ENCODE data around the gene ARRDC3. TPM values are rescaled to one million over a fixed set of nuclear protein-coding genes. Genes with fewer than 3 reads are reported as not detected.
"Not testable (repeated sequence)": the region's sequence is repeated elsewhere in the genome, so short reads cannot be mapped to it uniquely, and the experiment has no call there.

Gene ARRDC3
- total and polyA plus RNA-seq, 9 of the 15 experiments (the other 6 are each of a cell fraction or from before 2014, with no cell fraction given), result 15.3 to 58.1 (median 39.4) TPM

DNA sequence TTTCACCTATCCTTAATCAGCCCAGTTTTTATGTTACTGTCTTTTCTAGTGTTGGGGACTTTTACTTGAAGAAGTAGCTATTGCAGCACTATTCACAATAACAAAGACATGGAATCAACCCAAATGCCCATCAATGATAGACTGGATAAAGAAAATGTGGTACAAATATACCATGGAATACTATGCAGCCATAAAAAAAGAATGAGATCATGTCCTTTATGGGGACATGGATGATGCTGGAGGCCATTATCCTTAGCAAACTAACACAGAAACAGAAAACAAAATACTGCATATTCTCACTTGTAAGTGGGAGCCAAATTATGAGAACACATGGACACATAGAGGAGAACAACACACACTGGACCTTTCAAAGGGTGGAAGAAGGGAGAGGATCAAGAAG, 6.4 kb upstream of the ARRDC3 start:
- peak; percentile 70 for TF ChIP-seq ZNF146 (CRISPR knock-in tag; IDR thresholded peaks at IDR 0.05; ENCODE audit: unreplicated experiment)
- H3K4me2 ChIP-seq (ENCODE audit: insufficient read depth, low read length); intact Hi-C loops (cut with micrococcal nuclease); ATAC-seq; H3K36me3 ChIP-seq (ENCODE audit: control insufficient read depth, insufficient read depth, low read length); H3K4me3 ChIP-seq; H3K27ac ChIP-seq (ENCODE audit: extremely low read depth, low read depth, low read length); H3K9ac ChIP-seq (ENCODE audit: insufficient read depth in 1 of 2, low read depth in 2 of 2, low read length in 2 of 2); BruUV-seq (replicated peaks); DNase-seq (ENCODE audit: extremely low read depth in 1 of 4, low spot score in 3 of 4); FAIRE-seq; H3K27me3 ChIP-seq (ENCODE audit: control insufficient read depth in 2 of 2, insufficient read depth in 2 of 2, low read length in 2 of 2); H3K4me1 ChIP-seq (replicated peaks in 1 of 2; ENCODE audit: control insufficient read depth in 2 of 2, insufficient read depth in 2 of 2, low read length in 2 of 2); H4K20me1 ChIP-seq (replicated peaks; ENCODE audit: control insufficient read depth, insufficient read depth, low read length); H3K79me2 ChIP-seq (ENCODE audit: control insufficient read depth, insufficient read depth, low read length); CTCF ChIA-PET (ENCODE audit: low intra/inter-chr PET ratio); H3K9me3 ChIP-seq (replicated peaks; ENCODE audit: control insufficient read depth, insufficient read depth, low read depth, low read length); H2AFZ ChIP-seq (ENCODE audit: low read depth, low read length); H3K9me1 ChIP-seq (ENCODE audit: control insufficient read depth, insufficient read depth, low read length): not testable (repeated sequence)
- in situ Hi-C loops (cut with MboI), result loop anchor here (5.0 to 10.0 kb wide), 3 partner anchors 172 to 525 kb away; no protein-coding TSS in a partner anchor
- POLR2A ChIA-PET, result interaction anchor here (1.2 kb wide), 1 partner anchor 9 kb away, joined by 3 read pairs; no protein-coding TSS in a partner anchor

DNA sequence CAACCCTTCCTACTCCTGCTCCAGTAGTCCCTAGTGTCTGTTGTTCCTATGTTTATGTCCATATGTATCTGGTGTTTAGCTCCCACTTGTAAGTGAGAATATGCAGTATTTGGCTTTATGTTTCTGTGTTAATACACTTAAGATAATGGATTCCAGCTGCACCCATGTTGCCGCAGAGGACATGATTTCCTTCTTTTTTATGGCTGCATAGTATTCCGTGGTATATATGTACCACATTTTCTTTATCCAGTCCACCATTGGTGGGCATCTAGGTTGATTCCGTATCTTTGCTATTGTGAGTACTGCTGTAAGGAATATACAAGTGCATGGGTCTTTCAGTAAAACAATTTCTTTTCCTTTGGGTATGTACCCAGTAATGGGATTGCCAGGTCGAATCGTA, 5.2 kb upstream of the ARRDC3 start:
- intact Hi-C loops (cut with micrococcal nuclease) (no loop called here), in situ Hi-C loops (cut with MboI) (loop anchor here (5.0 to 10.0 kb wide), 3 partner anchors 171 to 524 kb away; no protein-coding TSS in a partner anchor)
- no peaks in the 10 kb centered on the region for H4K20me1 ChIP-seq (replicated peaks; ENCODE audit: control insufficient read depth, insufficient read depth, low read length)
- POLR2A ChIA-PET, result no interaction called here
- FAIRE-seq (no peak), DNase-seq (ENCODE audit: extremely low read depth in 1 of 4, low spot score in 3 of 4) (no peak), ATAC-seq (no peak)
- H3K36me3 ChIP-seq (ENCODE audit: control insufficient read depth, insufficient read depth, low read length), result no peaks in the 10 kb centered on the region; the same call in 2 of the 3 replicates
- CTCF ChIA-PET (ENCODE audit: low intra/inter-chr PET ratio), result interaction anchor here (0.6 kb wide), 1 partner anchor 522 kb away, joined by 3 read pairs; no protein-coding TSS in a partner anchor
- no peaks in the 10 kb centered on the region for H3K27me3 ChIP-seq (ENCODE audit: control insufficient read depth in 2 of 2, insufficient read depth in 2 of 2, low read length in 2 of 2)
- H3K4me2 ChIP-seq (ENCODE audit: insufficient read depth, low read length), result no peak overlapping the region
- BruUV-seq (replicated peaks), result no TSS peak
- peaks cover 0 to 5% of the 10 kb centered on the region in 2 experiments; a peak in 2 of 5 replicates for H3K4me1 ChIP-seq (replicated peaks in 1 of 2; ENCODE audit: control insufficient read depth in 2 of 2, insufficient read depth in 2 of 2, low read length in 2 of 2)
- H3K9me3 ChIP-seq (replicated peaks; ENCODE audit: control insufficient read depth, insufficient read depth, low read depth, low read length), result no peaks in the 10 kb centered on the region; the same call in 1 of the 2 replicates
- no peaks in the 10 kb centered on the region for H3K9me1 ChIP-seq (ENCODE audit: control insufficient read depth, insufficient read depth, low read length)
- no peak overlapping the region for H3K27ac ChIP-seq (ENCODE audit: extremely low read depth, low read depth, low read length)
- no peak overlapping the region for H2AFZ ChIP-seq (ENCODE audit: low read depth, low read length)
- peaks cover 14% of the 10 kb centered on the region for H3K79me2 ChIP-seq (ENCODE audit: control insufficient read depth, insufficient read depth, low read length)
- H3K4me3 ChIP-seq, result no peak overlapping the region
- H3K9ac ChIP-seq (ENCODE audit: insufficient read depth in 1 of 2, low read depth in 2 of 2, low read length in 2 of 2), result no peak overlapping the region
- peak; percentile 53 for TF ChIP-seq RBM25 (IDR thresholded peaks at IDR 0.05; ENCODE audit: low read depth, low read length, severe bottlenecking)
- TF ChIP-seq MEF2D (tag; conservative IDR thresholded peaks at IDR 0.05; ENCODE audit: low read depth), result no peak
- peak; percentile 87 for TF ChIP-seq ZNF146 (CRISPR knock-in tag; IDR thresholded peaks at IDR 0.05; ENCODE audit: unreplicated experiment)
- WGBS (ENCODE audit: insufficient coverage, low coverage, missing lambda C conversion rate), result 93% methylated on average over 5 of the region's 5 CpGs
